Erythroblast (primary cell): ENCODE data around the gene CCDC127.

Source experiments
- GATA1 ChIP-seq: IDR thresholded peaks from 2 replicates; pipeline ENCODE4 v1.6.1; 2011; ENCODE audit warnings: low read depth, mild to moderate bottlenecking, control low read depth, low read length, moderate library complexity
- POLR2A ChIP-seq: IDR thresholded peaks from 2 replicates; pipeline ENCODE4 v1.6.1; 2011; ENCODE audit warnings: mild to moderate bottlenecking, low read length

GRCh38 chr5:199197-199949 lies 18.6 kb downstream of the CCDC127 start:
- TF ChIP-seq POLR2A (no peak), GATA1 (no peak)
